ENCODE data around the gene GPR137. TPM values are rescaled to one million over a fixed set of nuclear protein-coding genes. Genes with fewer than 3 reads are reported as not detected.

The GPR137 gene
- polyA plus RNA-seq, 3 donors = 7.8 to 21.0 (median 9.3) TPM

- Histone ChIP-seq H3K4me3 (replicated peaks in 1 of 3; ENCODE audit: low read depth in 2 of 3, low read length in 3 of 3) (peak within 1 kb of the TSS in 1 of 3 experiments; percentile 25), H3K4me2 (replicated peaks; ENCODE audit: extremely low read depth, low read length, poor library complexity, severe bottlenecking) (peak within 1 kb of the TSS; percentile 54)
- H3K4me1 Mint-ChIP-seq = peaks cover 13% of the 10 kb centered on the region
Measured at GRCh38 chr11:64291262-64291751, 5.7 kb downstream of the GPR137 start, which contains the start of gene KCNK4. Gene KCNK4 (plus strand): TSS chr11:64291302. CDS start chr11:64293019, 1,717 bp downstream.

More at GRCh38 chr11:64291262-64291751, 5.7 kb downstream of the GPR137 start, which contains the start of gene KCNK4:
- peaks cover 0 to 20% (median 3%) of the 10 kb centered on the region in 7 donors for H3K9me3 Mint-ChIP-seq
- peaks cover 57 to 76% (median 61%) of the 10 kb centered on the region in 3 donors for H3K27me3 Mint-ChIP-seq (ENCODE audit: low read depth in 3 of 3)
- H3K36me3 ChIP-seq (replicated peaks in 1 of 2; ENCODE audit: control insufficient read depth in 1 of 2, insufficient read depth in 2 of 2, low read length in 2 of 2) = no peaks in the 10 kb centered on the region
- H3K36me3 Mint-ChIP-seq = peaks cover 5 to 15% of the 10 kb centered on the region in 2 donors
- no peak for DNase-seq
- no peak within 1 kb of the TSS for H2AFZ ChIP-seq (ENCODE audit: insufficient read depth, low read depth, low read length, poor library complexity, severe bottlenecking)
- H4K20me1 ChIP-seq (ENCODE audit: insufficient read depth, low read length) = no peaks in the 10 kb centered on the region
- H3K4me1 ChIP-seq (ENCODE audit: control insufficient read depth in 1 of 2, insufficient read depth in 2 of 2, low read length in 2 of 2) = peaks cover 5 to 19% of the 10 kb centered on the region in 2 donors
- no peak within 1 kb of the TSS for H3K9ac ChIP-seq (ENCODE audit: insufficient read depth, low read length, poor library complexity, severe bottlenecking)
- WGBS (ENCODE audit: insufficient coverage) = 4% methylated on average over 45 of the region's 45 CpGs
- peaks cover 4 to 29% of the 10 kb centered on the region in 2 donors for H3K9me3 ChIP-seq (replicated peaks in 1 of 2; ENCODE audit: control insufficient read depth in 1 of 2, insufficient read depth in 1 of 2, low read length in 2 of 2)
- H3K27ac Mint-ChIP-seq = no peak within 1 kb of the TSS
- no peaks in the 10 kb centered on the region for H3K79me2 ChIP-seq (ENCODE audit: insufficient read depth, low read length)
- H3K27me3 ChIP-seq (ENCODE audit: control insufficient read depth in 2 of 2, insufficient read depth in 2 of 2, low read length in 2 of 2) = peaks cover 43 to 57% of the 10 kb centered on the region in 2 donors
- H3K4me3 Mint-ChIP-seq = peak within 1 kb of the TSS in 1 of 2 donors; percentile 81
- intact Hi-C loops (cut with micrococcal nuclease) = no loop called here
- no peak within 1 kb of the TSS for H3K27ac ChIP-seq (ENCODE audit: low read depth in 1 of 2, low read length in 2 of 2)
- TF ChIP-seq CTCF (IDR thresholded peaks at IDR 0.05) = no peak
